Activated effector memory CD4-positive, alpha-beta T cell treated with anti-CD3 and anti-CD28 coated beads, Interleukin-2, amount 50 U/mL, for 16 hours (primary cell): ENCODE results near the gene TRAF2.

Experiments
- DNase-seq: peaks from one replicate; pipeline ENCODE4 v3.0.0-alpha.2; 2020

The TRAF2 gene

GRCh38 chr9:136915632-136916329 is 29.5 kb downstream of the TRAF2 start:
- DNase-seq = no peak

GRCh38 chr9:136916330-136917184 is 30.2 kb downstream of the TRAF2 start:
- DNase-seq = no peak

DNA sequence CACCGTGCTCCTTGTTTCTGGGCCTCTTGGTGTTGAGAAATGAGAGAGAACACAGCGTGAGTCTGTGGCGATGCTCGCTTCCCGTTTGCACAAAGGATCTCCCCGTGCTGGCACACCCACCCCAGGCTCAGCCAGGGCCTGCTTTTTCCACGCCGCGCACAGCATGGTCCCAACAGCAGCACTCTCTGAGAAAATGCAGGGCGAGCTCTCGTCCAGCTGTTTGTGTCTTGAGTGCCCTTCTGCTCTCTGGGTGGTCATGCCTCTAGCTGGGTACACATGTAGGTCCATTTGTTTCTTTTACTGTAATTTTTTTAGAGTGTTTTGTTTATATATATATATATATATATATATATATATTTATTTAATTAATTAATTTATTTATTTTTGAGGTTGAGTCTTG is 31.6 kb downstream of the TRAF2 start:
- DNase-seq = no peak

- no peak for DNase-seq
These were observed 33.8 kb downstream of the TRAF2 start for GRCh38 chr9:136920069-136920468.

DNA sequence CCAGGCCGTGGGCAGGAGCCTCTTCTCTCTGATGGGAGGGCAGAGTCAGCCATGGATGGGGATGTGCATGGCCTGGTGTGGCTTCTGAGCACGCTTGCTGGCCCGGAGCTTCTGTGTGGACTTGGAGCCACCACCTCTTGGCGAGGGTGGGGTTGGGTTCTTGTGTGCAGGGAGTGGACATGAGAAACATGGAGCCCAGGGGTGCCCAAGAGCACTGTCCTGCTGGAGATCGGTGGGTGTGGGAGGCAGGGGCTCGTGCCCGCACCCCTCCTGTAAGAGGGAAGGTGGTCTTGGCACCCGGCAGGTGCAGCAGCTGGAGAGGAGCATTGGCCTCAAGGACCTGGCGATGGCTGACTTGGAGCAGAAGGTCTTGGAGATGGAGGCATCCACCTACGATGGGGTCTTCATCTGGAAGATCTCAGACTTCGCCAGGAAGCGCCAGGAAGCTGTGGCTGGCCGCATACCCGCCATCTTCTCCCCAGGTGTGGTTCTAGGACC is 34.5 kb downstream of the TRAF2 start:
- no peak for DNase-seq

GRCh38 chr9:136921307-136921706 is 35.0 kb downstream of the TRAF2 start:
- DNase-seq = no peak

- no peak for DNase-seq
These were observed 35.4 kb downstream of the TRAF2 start for GRCh38 chr9:136921718-136922117.

DNA sequence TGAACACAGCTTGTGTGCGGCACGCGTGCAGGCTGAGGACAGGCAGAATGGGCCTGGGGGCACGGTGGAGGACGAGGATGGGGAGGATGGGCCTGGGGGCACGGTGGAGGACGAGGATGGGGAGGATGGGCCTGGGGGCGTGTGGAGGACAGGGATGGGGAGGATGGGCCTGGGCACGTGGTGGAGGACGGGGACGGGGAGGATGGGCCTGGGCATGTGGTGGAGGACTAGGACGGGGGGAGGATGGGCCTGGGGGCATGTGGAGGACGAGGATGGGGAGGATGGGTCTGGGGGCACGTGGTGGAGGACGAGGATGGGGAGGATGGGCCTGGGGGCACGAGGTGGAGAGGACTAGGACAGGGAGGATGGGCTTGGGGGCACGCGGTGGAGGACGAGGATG is 36.2 kb downstream of the TRAF2 start:
- DNase-seq = no peak

GRCh38 chr9:136923881-136924280 is 37.6 kb downstream of the TRAF2 start:
- no peak for DNase-seq

DNA sequence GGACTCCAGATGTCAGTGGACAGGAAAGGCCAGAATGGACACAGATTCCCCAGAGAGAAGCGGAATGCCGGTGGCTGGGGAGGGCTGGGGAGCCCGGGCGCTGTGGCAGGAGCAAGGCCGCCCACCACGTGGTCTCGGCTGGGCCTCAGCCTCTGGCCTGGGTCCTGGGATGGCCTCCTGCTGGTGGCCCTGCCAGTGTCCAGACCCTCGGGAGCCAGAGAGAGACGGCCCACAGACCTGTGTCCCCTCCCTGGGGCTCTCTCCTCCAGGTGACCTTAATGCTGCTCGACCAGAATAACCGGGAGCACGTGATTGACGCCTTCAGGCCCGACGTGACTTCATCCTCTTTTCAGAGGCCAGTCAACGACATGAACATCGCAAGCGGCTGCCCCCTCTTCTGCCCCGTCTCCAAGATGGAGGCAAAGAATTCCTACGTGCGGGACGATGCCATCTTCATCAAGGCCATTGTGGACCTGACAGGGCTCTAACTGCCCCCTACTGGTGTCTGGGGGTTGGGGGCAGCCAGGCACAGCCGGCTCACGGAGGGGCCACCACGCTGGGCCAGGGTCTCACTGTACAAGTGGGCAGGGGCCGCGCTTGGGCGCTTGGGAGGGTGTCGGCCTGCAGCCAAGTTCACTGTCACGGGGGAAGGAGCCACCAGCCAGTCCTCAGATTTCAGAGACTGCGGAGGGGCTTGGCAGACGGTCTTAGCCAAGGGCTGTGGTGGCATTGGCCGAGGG is 39.3 kb downstream of the TRAF2 start:
- no peak for DNase-seq

DNA sequence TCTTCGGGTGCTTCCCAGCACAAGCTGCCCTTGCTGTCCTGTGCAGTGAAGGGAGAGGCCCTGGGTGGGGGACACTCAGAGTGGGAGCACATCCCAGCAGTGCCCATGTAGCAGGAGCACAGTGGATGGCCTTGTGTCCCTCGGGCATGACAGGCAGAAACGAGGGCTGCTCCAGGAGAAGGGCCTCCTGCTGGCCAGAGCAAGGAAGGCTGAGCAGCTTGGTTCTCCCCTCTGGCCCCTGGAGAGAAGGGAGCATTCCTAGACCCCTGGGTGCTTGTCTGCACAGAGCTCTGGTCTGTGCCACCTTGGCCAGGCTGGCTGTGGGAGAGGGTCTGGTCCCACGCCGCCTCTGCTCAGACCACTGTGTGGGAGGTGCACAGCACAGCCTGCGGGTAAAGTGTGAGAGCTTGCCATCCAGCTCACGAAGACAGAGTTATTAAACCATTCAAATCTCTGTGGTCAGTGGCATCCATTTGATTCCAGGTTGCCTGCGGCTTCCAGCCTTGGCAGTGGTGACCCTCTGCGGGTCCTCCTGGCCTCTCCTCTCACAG is 39.9 kb downstream of the TRAF2 start:
- no peak for DNase-seq

DNA sequence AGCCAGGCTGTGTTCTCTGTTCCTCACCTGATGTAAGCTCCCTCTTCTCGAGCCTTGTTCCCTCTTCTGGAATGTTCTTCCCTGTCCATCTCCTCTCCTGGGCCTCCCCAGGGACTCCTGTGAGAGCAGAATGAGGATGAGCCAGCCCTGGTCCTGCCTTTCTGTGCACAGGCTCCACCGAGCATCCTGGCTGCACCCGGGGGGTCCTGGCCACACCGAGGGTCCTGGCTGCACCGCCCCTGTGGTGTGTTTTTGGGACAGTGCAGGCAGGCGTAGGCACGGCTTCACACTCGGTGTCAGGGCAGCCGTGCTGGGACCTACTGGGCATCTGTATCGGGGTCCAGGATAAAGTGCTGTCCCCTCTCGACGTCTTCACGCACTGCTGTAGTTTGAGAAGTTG is 40.4 kb downstream of the TRAF2 start:
- DNase-seq = no peak

DNA sequence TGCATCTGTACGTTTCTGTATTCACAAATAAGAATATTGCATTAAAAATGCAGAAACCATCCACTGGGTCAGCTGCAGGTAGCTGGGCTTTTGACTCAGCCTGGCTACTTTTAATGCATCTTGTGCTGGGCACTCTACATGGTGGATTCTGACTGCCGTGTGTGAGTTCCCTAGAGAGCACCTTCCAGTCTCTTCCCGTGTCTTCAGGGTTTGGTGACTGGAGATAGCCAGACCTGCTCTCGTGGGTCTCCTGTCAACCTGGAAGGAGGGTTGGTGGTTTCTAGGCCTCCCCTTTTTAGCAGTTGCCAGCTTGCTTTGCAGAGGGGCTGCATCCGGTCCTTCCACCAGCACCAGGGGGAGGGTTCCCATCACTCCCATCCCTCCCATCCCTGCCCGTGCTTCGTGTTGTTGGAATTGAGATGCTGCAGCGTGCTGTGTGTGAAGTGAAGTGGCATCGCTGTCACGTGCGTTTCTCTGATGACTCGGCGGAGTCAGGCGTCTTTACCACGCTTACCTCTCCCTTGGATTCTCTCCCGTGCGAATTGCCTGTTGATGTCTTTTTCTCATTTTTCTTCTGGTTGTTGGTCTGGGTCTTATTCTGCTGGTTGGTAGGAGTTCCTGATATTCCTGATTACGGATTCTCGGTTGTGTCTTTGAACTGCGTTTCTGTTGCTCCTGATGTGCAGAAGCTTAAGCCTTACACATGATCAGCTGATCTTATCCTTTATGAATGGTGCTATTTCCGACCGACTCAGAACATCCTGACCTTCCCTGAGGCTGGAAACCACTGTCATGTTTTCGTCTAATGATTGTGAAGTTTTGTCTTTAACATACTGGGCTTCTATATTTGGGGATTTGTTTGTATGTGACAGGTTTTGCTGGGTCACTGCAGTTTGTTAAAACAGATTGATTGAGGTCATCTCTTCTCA is 41.3 kb downstream of the TRAF2 start:
- DNase-seq = no peak

GRCh38 chr9:136928591-136928990 is 42.3 kb downstream of the TRAF2 start:
- no peak for DNase-seq

DNA sequence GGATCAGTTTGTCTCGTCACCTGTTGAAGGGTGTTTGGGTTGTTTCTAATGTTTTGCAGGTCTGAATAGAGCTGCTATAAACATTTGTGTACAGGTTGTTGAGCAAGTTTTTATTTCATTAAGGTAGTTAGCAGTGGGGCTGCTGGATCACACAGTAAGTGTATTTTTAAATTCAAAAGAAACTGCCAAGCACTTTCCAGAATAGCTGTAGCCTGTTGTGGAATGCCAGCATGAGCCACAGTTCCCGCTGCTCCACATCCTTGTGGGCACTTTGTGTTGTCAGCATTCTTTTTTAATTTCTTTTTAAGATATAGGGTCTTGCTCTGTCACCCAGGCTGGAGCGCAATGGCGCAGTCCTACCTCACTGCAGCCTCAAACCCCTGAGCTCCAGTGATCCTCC is 43.7 kb downstream of the TRAF2 start:
- DNase-seq = no peak

DNA sequence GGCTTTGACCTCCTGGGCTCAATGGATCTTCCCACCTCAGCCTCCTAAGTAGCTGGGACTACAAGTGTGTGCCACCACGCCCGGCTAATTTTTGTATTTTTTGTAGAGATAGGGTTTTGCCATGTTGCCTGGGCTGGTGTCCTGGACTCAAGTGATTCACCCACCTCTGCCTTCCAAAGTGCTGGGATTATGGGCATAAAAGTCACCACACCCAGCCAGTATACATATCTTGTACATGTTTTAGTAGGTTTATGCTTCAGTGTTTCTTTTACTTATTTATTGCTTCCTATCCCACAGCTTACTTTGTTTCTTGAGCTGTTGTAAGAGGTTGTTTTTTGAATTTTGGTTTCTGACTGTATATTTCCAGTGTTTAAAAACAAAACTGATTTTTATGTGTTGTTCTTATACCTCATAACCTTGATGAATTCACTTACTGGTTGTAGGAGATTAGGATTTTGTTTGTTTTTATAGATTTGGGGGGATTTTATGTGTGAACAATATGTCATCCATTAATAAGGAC is 45.4 kb downstream of the TRAF2 start:
- DNase-seq = no peak

- no peak for DNase-seq
These were observed 48.0 kb downstream of the TRAF2 start for GRCh38 chr9:136934277-136934676.

DNA sequence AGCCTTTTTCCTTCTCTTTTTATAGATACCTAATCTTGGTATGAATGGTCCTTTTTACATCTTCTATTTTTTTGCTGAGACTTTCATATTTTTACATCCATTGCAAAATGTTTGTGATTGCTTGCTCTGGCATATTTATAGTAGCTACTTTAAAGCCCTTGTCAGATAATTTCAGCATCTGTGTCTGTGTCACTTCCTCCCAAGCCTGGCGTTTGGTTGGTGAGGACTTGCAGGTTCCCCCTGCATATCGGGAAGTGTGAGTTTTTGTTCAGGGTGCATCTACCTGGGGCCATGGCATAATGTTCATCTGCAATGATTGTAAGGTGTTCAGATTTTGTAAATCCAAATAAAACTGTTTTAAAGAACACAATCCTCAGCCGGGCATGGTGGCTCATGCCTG is 49.3 kb downstream of the TRAF2 start:
- no peak for DNase-seq

GRCh38 chr9:136936645-136937170 is 50.4 kb downstream of the TRAF2 start:
- no peak for DNase-seq

DNA sequence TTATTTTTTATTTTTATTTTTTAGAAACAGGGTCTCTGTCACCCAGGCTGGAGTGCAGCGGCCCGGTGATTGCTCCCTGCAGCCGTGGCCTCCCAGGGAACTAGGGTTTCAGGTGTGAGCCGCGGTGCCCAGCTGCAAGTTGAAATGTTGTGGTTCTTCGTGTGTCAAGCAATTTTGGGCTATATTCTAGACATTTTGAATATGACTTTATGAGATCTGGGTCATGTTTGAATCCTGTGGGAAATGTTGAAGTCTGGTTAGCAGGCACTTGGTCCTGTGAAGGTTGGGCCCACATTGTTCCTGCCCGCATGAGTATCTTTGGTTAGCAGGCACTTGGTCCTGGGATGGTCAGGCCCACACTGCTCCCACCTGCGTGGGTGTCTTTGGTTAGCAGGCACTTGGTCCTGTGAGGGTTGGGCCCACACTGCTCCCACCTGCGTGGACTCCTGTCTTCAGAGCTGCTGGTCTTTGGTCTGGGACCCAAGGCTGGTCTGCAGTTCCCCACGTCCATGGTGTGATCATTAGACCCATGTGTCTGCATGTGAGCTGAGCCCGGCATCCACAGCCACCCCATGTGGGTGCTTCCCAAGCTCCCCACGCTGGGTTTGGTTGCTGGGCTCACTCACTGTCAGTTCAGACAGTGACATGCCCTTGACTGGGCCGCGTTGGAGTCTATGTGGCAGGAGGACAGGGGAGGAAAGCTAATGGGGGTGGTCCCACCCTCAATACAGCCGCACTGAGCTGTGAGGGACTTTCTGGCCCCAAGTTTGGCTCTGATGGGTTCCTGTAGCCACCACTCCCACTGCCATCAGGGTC is 51.1 kb downstream of the TRAF2 start:
- DNase-seq = no peak
